ENCODE results near the gene PRPSAP2. TPM values are rescaled to one million over a fixed set of nuclear protein-coding genes. Genes with fewer than 3 reads are reported as not detected.

The PRPSAP2 gene
- total RNA-seq, 2 donors from 2014 or later, result 21.3 to 26.7 TPM

DNA sequence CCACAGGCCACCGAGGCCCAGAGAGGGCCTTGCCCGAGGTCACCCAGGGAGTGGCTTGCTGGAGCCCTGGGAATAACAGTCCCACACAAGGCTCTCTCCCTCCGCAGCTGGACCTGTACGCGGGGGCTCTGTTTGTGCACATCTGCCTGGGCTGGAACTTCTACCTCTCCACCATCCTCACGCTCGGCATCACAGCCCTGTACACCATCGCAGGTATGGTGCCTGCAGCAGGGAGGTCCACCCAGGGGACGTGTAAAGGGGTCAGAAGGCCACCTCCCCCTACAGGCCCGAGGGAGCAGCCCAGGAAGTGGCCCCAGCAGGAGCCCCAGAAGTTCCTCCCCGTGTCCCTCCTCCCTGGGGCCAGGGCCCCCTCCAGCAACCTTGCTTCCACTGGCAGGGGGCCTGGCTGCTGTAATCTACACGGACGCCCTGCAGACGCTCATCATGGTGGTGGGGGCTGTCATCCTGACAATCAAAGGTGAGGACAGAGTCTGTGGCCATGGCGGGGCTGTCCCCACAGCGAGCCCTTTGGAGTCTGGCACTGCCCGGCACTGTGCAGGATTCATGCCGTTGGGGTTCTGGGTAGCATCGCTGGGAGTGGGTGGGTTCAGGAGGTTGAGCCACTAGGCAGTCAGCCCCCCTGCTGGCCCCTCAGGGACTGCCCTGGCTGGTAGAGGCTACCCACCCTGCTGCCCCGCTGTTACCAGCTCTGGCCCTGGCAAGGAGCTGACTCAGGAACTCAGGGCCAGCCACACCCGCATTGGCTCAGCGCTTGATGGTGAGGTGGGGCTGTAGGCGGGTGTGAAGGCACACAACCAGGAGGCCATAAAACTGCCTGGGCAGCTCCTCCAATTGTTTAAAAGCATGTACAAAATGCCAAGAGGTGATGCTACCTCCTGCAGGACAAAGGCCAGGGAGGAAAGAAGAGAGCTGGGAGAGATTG lies 111.3 kb downstream of the PRPSAP2 start:
- intact Hi-C loops (cut with DNase I), result no loop called here
- ATAC-seq, result peak in 1 of 2 donors; percentile 55

DNA sequence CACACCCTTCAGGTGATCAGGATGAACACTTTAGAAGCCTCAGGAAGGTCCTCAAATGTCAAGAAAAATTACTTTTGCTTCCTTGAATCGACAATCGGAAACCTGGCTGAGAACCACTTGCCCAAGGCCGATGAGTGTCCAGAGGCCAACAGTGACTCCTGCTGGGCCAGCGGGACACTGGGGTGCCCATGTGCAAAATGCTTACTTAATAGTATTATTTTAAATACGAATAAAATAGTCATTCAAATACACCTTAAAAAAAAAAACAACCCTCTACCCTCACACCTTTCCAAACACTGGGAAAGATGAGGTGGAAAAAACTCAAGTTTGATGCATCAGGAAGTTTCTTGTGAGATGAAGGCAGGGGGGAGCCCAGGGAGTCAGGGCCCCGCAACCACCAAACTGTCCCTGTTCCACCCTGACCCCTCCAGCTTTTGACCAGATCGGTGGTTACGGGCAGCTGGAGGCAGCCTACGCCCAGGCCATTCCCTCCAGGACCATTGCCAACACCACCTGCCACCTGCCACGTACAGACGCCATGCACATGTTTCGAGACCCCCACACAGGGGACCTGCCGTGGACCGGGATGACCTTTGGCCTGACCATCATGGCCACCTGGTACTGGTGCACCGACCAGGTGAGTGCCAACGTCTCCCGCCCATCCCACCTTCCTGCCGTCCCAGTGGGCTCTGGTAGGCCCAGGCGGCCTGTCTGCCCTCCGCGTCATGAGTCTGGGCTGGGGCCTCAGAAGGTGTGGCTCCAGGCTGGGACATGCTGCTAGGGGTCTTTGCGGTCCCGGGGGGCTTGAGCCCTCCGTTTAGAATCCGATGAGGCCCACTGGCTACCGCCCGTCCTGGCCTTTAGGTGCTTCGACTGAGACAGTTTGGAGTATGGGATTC lies 112.9 kb downstream of the PRPSAP2 start:
- ATAC-seq (no peak), DNase-seq (no peak)
- intact Hi-C loops (cut with DNase I), result no loop called here

More for the DNA sequence above, 111.3 kb downstream of the PRPSAP2 start:
- DNase-seq, result peak; percentile 51

DNA sequence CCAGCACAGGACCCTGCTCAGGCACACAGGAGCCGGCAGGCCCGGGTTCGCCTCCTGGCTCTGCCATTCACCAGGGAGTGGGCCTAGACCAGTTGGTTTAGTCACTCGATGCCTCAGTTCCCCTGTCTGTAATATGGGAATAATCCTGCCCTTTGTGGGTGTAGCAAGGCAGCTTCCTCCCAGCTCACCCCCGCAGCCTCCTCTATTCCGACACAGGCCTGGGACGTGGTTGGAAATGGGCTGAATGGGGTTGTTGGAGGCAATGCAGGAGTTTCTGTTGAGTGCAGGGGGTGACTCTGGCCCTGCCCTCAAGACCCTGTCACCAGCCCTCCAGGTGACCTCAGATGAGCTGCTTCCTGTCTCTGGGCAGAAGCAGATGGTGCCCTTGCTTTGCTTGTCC lies 113.9 kb downstream of the PRPSAP2 start:
- DNase-seq (no peak), ATAC-seq (no peak)
- intact Hi-C loops (cut with DNase I), result no loop called here

DNA sequence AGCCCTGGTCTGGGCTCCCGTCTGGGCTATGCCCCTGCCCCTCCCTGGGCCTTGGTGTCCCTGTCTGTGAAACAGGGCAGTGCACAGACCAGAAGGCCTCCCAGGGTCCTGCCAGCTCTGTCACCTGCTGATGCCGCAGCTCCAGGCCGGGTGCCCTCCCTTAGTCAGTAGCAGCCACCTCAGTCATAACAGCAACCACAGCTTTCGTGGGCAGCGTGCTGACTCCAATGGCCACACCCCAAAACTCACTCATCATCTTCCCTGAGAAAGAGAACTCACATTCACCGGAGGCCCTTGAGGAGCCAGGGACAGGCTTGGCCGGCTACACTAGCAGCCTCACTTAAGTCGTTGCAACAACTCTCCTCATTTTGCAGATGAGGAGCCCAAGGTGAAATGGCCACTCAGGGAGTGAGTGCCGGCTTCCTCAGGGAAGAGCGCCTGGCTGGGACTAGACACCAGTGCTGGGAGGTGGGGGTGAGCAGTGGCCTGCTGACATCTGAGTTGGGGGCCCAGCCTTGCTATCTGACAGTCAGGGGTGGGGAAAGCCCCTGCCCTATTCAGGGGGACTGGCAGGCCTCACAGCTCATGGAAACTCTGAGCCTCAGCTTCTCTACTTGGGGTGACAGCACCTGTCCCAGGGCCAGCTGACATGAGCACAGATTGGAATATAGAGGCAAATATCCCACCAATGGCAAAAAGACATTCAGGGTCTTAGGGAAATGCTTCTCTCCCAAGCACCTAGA lies 116.6 kb downstream of the PRPSAP2 start:
- intact Hi-C loops (cut with DNase I), result no loop called here
- DNase-seq (no peak), ATAC-seq (no peak)

DNA sequence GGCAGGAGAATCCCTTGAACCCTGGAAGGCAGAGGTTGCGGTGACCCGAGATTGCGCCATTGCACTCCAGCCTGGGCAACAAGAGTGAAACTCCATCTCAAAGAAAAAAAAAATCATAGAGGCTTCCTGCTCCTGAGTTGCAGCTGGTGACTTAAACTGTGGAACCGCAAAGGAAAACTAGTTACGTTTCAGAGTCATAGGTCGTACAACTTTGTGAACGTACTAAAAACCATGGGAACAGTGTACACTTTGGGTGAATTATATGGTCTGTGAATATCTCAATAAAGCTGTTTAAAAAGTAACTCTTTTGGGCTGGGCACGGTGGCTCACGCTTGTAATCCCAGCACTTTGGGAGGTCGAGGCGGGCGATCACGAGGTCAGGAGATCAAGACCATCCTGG lies 117.7 kb downstream of the PRPSAP2 start:
- DNase-seq (no peak), ATAC-seq (no peak)
- intact Hi-C loops (cut with DNase I), result no loop called here

DNA sequence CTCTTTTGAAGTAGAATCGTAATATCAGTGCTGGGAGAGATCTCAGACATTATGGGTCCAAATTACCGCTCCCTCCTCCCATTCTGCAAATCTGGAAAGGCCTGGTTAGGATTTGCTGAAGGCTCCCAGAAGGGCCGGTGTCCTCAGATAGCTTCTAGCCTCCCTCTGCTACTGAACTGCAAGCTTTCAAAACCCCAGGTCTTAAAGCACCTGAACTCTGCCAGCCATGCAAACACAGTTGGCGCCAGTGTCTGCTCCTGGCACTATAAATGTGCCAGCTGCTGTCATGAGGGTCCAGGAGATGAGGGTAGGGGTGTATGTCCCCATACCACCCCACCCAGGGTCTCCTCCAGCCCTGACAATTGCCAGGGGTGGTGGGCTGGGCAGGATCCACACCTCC lies 118.3 kb downstream of the PRPSAP2 start:
- no peak for ATAC-seq
- DNase-seq, result no peak
- intact Hi-C loops (cut with DNase I), result no loop called here

DNA sequence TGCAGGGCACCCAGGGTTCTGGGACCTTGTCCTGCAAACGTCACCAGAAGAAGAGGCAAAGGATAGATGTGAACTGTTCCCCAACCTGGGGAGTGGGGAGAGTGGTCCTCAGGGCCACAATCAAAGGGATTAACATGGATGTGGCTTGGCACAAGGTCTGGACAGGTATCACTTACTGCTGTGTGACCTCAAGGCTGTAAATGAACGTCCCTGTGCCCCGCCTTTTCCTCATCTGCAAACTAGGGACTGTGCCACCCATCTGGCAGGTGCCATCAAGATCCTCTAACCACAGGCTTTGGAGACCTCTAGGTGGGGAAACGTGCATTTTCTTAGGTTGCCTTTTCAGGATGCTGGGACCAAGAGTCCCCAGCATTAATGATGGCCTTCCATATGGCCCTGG lies 119.1 kb downstream of the PRPSAP2 start:
- DNase-seq (no peak), ATAC-seq (no peak)
- intact Hi-C loops (cut with DNase I), result no loop called here

DNA sequence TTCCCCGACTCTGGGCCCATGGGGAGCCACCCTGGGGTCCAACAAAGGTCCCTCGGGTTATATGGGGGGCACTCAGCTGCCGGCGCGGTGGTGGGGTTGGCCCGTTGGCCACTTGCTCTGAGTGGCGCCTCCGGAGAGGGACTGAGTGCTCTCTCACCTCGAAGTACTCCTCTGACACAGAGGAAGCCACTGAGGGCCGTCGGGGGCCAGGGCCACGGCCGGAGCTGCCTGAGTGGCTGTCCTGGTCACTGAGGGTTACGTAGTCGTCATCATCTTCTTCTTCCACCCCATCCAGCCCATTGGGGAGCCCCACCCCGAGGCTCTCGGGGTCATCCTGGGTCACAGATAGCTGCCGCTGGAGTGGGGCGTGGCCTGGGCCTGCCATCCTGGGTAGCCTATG lies 119.7 kb downstream of the PRPSAP2 start:
- no peak for DNase-seq
- intact Hi-C loops (cut with DNase I), result no loop called here
- ATAC-seq, result no peak

DNA sequence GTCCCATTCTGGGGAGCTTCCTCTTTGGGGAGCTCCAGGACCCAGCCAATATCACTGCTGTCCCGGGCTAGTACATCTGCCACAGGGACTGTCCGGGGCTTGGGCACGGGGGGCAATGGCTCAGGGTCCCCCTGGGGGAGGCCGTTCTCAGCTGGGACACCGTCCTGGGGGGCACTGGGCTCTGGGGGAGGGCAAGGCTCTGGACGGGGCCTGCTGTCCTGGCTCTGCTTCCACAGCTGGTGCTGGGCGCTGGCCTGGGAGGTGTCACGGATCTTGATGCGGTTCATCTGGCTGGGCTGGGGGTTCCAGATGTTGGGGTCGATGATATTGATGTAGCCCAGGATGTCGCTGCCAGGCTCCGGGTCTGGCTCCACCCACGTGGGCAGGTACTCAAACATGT lies 120.1 kb downstream of the PRPSAP2 start:
- no peak for ATAC-seq
- intact Hi-C loops (cut with DNase I), result no loop called here

DNA sequence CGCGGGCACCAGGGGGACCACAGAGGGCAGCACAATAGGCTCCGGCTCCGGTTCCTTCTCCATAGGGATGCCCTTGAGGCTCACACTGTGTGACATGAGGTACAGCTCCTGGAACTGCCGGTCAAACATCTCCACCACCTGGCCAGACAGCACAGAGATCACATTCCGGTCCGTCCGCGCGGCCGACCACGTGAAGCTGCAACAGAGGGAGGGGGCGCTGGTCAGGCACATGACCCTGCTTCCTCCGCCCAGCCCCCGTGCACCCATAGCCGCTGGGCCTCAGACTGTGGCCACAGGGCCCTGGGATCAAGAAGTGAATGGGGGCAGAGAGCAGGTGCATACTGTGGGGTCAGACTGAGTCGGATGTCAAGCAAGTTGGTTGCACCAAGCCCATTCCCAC lies 120.7 kb downstream of the PRPSAP2 start:
- intact Hi-C loops (cut with DNase I), result no loop called here
- DNase-seq (no peak), ATAC-seq (no peak)

More for the DNA sequence above, 120.1 kb downstream of the PRPSAP2 start:
- no peak for DNase-seq

Other genes with a start within 250 kb of the PRPSAP2 start
- not detected for gene TBC1D28, start 213.7 kb upstream of the PRPSAP2 start, total RNA-seq
- 1 to 10 TPM; 1.1 to 1.9 TPM for gene FOXO3B, start 175.8 kb upstream of the PRPSAP2 start, total RNA-seq
- under 1 TPM in 1 of 2 donors, not detected in 1; 0.08 TPM for gene FBXW10, start 114.1 kb upstream of the PRPSAP2 start, total RNA-seq
- 10 to 100 TPM; 28.5 to 38.9 TPM for gene TVP23B, start 76.9 kb upstream of the PRPSAP2 start, total RNA-seq
- gene SLC5A10, start 94.0 kb downstream of the PRPSAP2 start, total RNA-seq, result under 1 TPM; 0.26 to 0.27 TPM
- 10 to 100 TPM; 23.3 to 24.8 TPM for gene FAM83G, start 146.6 kb downstream of the PRPSAP2 start, total RNA-seq
- gene GRAP, start 188.8 kb downstream of the PRPSAP2 start, total RNA-seq, result 1 to 10 TPM; 1.6 to 3.2 TPM